Endodermal cell (in vitro differentiated cells): ENCODE measurements around the gene RCHY1. TPM values are rescaled to one million over a fixed set of nuclear protein-coding genes. Genes with fewer than 3 reads are reported as not detected.

ENCODE experiments used
- DNase-seq: peaks from one replicate; pipeline ENCODE4 v3.0.0-alpha.2; 2017
- H3K27ac ChIP-seq: 2 replicates; pipeline ENCODE4 v1.5.1; 2013; ENCODE audit warnings: mild to moderate bottlenecking, low read depth, low read length, moderate library complexity
- H3K27me3 ChIP-seq: 2 replicates; pipeline ENCODE4 v1.6.1; 2013; ENCODE audit warnings: mild to moderate bottlenecking, low read length, moderate library complexity; ENCODE audit not compliant: insufficient read depth, control insufficient read depth, poor library complexity, severe bottlenecking
- H3K36me3 ChIP-seq: 2 replicates; pipeline ENCODE4 v1.7.0; 2013; ENCODE audit warnings: mild to moderate bottlenecking, low read length, moderate library complexity; ENCODE audit not compliant: control insufficient read depth, insufficient read depth
- H3K4me1 ChIP-seq: one replicate; pipeline ENCODE4 v1.7.0; 2013; ENCODE audit warnings: low read length; ENCODE audit not compliant: control insufficient read depth, insufficient read depth
- H3K4me3 ChIP-seq: 2 replicates; pipeline ENCODE4 v1.5.1; 2013; ENCODE audit warnings: mild to moderate bottlenecking, low read length, moderate library complexity
- H3K9ac ChIP-seq: 2 replicates; pipeline ENCODE4 v1.6.1; 2013; ENCODE audit warnings: mild to moderate bottlenecking, low read length, moderate library complexity; ENCODE audit not compliant: poor library complexity, severe bottlenecking; ENCODE audit errors: extremely low read depth
- H3K9me3 ChIP-seq: 2 replicates; pipeline ENCODE4 v1.6.1; 2013; ENCODE audit warnings: mild to moderate bottlenecking, low read length, moderate library complexity; ENCODE audit not compliant: control insufficient read depth
- H3K27ac Mint-ChIP-seq: 2 replicates; pipeline ENCODE4 v1.8.0; 2020; ENCODE audit warnings: mixed read lengths
- H3K27me3 Mint-ChIP-seq: 2 replicates; pipeline ENCODE4 v1.8.0; 2021; ENCODE audit warnings: mild to moderate bottlenecking, mixed read lengths; ENCODE audit not compliant: insufficient read depth
- H3K36me3 Mint-ChIP-seq: 2 replicates; pipeline ENCODE4 v1.8.0; 2020; ENCODE audit warnings: low read depth, mixed read lengths
- H3K4me1 Mint-ChIP-seq: 2 replicates; pipeline ENCODE4 v1.8.0; 2020; ENCODE audit warnings: mixed read lengths
- H3K4me3 Mint-ChIP-seq: 2 replicates; pipeline ENCODE4 v1.8.0; 2020; ENCODE audit warnings: mild to moderate bottlenecking, moderate library complexity, mixed read lengths
- H3K9me3 Mint-ChIP-seq: 2 replicates; pipeline ENCODE4 v1.8.0; 2020; ENCODE audit warnings: mild to moderate bottlenecking, mixed read lengths
- CTCF ChIP-seq: fragments of 200-600 bp; sonication (generic); conservative IDR thresholded peaks from 2 replicates; pipeline ENCODE4 v1.5.0; 2021; ENCODE audit warnings: antibody characterized with exemption, mild to moderate bottlenecking
- WGBS, 2 experiments: methylation state at CpG; one replicate each; pipeline versions ENCODE4 v1.1.5 to v1.1.7; 2013; ENCODE audit warnings: missing lambda C conversion rate in 2 of 2, mixed read lengths in 1 of 2; ENCODE audit not compliant: insufficient coverage in 1 of 2, insufficient read length in 1 of 2; 5-methylcytosine and 5-hydroxymethylcytosine counted together
- total RNA-seq, 2 donors: library from RNA; stranded (reverse); fragmentation: NEBNext Ultra II Directional in 1 of 2; extraction: Animal tissue kit (Norgen Biotek cat#: 25700) in 1 of 2; gene quantifications; 2 replicates in 1 of 2; 3 replicates in 1 of 2; pipeline ENCODE4 v1.2.1, GENCODE V29; 2021

RCHY1 gene
- total RNA-seq, 2 donors from 2014 or later = 35.5 to 35.7 TPM

GRCh38 chr4:75514949-75515612 is 878 bp upstream of the RCHY1 start:
- H3K4me3 ChIP-seq = peak overlapping the region; percentile 100
- no peaks in the 10 kb centered on the region for H3K4me1 ChIP-seq
- peak overlapping the region; percentile 89 for H3K9ac ChIP-seq
- peaks cover 4% of the 10 kb centered on the region for H3K9me3 ChIP-seq
- Mint-ChIP-seq H3K4me1 (peaks cover 11% of the 10 kb centered on the region), H3K9me3 (peaks cover 4% of the 10 kb centered on the region), H3K4me3 (no peak overlapping the region), H3K36me3 (peaks cover 36% of the 10 kb centered on the region), H3K27me3 (no peaks in the 10 kb centered on the region), H3K27ac (peak overlapping the region; percentile 94)
- WGBS, 2 experiments = 78% methylated on average over 5 to 8 of the region's 9 CpGs
- DNase-seq = no peak
- H3K27ac ChIP-seq = peak overlapping the region; percentile 79
- peaks cover 33% of the 10 kb centered on the region for H3K36me3 ChIP-seq
- TF ChIP-seq CTCF = no peak
- no peaks in the 10 kb centered on the region for H3K27me3 ChIP-seq

- Histone ChIP-seq H3K27me3 (no peaks in the 10 kb centered on the region), H3K4me1 (no peaks in the 10 kb centered on the region), H3K9me3 (peaks cover 6% of the 10 kb centered on the region), H3K4me3 (peak overlapping the region; percentile 100), H3K27ac (peak overlapping the region; percentile 47), H3K9ac (peak overlapping the region; percentile 89), H3K36me3 (peaks cover 31% of the 10 kb centered on the region)
- peaks cover 35% of the 10 kb centered on the region for H3K36me3 Mint-ChIP-seq
- peak overlapping the region; percentile 94 for H3K27ac Mint-ChIP-seq
- H3K4me3 Mint-ChIP-seq = no peak overlapping the region
- DNase-seq = no peak
- WGBS, 2 experiments = 0 to 4% methylated on average over 5 to 12 of the region's 12 CpGs
- peaks cover 14% of the 10 kb centered on the region for H3K9me3 Mint-ChIP-seq
- no peaks in the 10 kb centered on the region for H3K27me3 Mint-ChIP-seq
- peaks cover 18% of the 10 kb centered on the region for H3K4me1 Mint-ChIP-seq
- TF ChIP-seq CTCF = no peak
These were observed 575 bp downstream of the RCHY1 start for GRCh38 chr4:75513526-75514130.

GRCh38 chr4:75512386-75513211 is 1.6 kb downstream of the RCHY1 start:
- Mint-ChIP-seq H3K9me3 (peaks cover 14% of the 10 kb centered on the region), H3K4me3 (no peak overlapping the region), H3K27ac (no peak overlapping the region), H3K4me1 (peaks cover 18% of the 10 kb centered on the region), H3K27me3 (no peaks in the 10 kb centered on the region), H3K36me3 (peaks cover 32% of the 10 kb centered on the region)
- WGBS, 2 experiments = 0 to 34% methylated on average over 1 to 5 of the region's 6 CpGs
- no peaks in the 10 kb centered on the region for H3K4me1 ChIP-seq
- H3K9me3 ChIP-seq = peaks cover 6% of the 10 kb centered on the region
- peak overlapping the region; percentile 100 for H3K4me3 ChIP-seq
- H3K27ac ChIP-seq = no peak overlapping the region
- no peaks in the 10 kb centered on the region for H3K27me3 ChIP-seq
- TF ChIP-seq CTCF = no peak
- peak; percentile 44 for DNase-seq
- peaks cover 30% of the 10 kb centered on the region for H3K36me3 ChIP-seq
- peak overlapping the region; percentile 89 for H3K9ac ChIP-seq
